SW480 (cell line): ENCODE data around the gene ANKMY2.
A peak's percentile ranks its signal among the peaks of the same experiment; 100 is the strongest.
"Not testable (repeated sequence)": the region's sequence is repeated elsewhere in the genome, so short reads cannot be mapped to it uniquely, and the experiment has no call there.

Experiments
- DNase-seq: peaks from one replicate; pipeline ENCODE4 v3.0.0-alpha.2; 2016; ENCODE audit warnings: low spot score

ANKMY2 gene

GRCh38 chr7:16659854-16660497 lies 14.4 kb upstream of the ANKMY2 start:
- DNase-seq, result not testable (repeated sequence)

DNA sequence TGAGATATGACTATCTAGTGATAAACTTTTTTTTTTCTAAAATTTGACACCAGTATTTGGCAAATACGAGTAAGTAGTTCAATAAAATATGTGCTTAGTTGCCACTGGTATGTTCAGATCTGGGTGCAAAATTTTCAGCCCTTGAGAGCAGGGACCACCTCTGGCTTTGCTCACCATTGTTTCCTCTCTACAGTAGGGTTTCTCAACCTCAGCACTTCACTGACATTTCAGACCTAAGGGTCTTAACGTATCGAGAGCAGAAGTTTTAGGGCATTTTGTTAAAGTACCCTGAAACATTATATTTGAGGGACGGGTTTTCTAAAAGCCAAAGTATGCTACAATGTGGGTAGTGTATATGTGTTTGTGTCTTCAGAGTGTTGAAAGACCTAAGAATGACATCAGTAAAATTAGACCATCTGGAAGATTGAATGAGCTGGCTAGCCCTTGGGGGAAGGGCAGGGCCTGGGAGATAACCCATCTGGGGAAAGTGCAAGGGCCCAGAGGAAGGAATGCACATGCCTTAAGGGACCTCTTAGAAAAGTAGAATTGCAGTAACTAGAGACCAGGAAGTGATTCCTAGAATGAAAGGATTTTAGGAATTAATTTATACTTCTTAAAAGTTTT lies 12.2 kb upstream of the ANKMY2 start:
- DNase-seq, result no peak

DNA sequence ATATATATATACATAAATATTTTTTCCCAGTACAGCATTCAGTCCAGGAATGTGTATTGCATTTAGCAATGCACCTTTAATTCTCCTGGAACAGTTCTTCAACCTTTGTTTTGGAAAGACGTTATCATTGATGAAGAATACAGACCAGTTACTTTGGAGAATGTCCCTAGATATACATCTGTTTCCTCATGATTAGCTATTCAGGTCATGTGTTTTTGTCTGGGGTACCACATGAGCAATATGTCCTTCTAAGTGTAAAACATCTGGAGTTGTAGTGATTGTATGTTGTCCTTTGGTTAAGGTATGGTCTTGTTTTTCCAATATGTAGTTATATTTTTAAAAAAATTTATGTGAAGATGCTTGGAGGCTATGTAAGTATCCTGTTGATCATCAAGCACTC lies 10.6 kb upstream of the ANKMY2 start:
- no peak for DNase-seq

DNA sequence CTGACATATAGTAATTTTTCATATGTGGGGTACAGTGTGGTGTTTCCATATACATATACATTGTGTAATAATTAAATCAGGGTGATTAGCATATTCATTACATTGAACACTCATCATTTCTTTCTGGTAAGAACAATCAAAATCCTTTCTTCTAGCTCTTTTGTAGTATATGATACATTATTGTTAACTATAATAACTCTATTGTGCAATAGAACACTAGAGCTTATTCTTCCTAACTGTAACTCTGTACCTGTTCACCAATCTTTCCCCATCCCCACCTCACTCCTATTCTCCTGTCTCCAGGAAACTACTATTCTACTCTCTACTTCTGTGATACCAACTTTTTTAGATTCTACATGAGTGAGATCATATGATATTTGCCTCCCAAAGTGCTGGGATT lies 9.8 kb upstream of the ANKMY2 start:
- DNase-seq, result no peak

DNA sequence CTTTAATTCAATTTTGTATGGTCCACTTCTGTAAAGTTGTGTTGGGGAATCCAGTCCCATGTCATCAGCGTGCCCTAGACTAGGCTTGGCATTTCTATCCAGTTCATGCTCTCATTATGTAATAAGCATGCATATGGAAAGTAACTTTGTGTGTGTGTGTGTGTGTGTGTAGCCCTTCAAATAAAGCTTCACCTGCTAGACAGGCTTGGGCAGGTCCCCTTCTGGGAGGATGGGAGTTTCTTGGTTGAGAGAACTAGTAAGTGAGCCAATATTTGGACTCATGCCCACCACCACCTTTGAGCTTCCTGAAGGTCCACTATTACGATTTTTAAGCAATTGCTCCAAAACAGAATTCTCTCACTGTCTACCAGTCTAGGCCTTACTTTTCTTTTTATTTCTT lies 7.3 kb upstream of the ANKMY2 start:
- no peak for DNase-seq

DNA sequence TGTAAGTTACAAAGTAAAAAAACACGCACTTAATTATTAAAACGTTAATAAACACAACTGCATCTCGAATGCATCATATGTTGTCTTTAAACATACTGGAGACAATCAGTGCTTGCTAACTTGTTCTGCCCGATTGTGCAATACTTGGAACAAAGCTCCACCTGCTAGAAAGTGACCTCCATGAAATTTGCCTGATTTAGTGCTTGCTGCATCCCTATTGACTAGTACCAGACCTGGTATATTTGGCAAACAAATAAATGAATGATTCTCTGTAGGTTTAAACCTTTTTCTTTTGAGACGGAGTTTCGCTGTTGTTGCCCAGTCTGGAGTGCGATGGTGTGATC lies 6.7 kb upstream of the ANKMY2 start:
- no peak for DNase-seq

GRCh38 chr7:16651396-16652239 lies 6.1 kb upstream of the ANKMY2 start:
- DNase-seq, result no peak

GRCh38 chr7:16650266-16650665 lies 4.7 kb upstream of the ANKMY2 start:
- DNase-seq, result no peak

- DNase-seq, result no peak
Observed at GRCh38 chr7:16649196-16649595, 3.6 kb upstream of the ANKMY2 start.

DNA sequence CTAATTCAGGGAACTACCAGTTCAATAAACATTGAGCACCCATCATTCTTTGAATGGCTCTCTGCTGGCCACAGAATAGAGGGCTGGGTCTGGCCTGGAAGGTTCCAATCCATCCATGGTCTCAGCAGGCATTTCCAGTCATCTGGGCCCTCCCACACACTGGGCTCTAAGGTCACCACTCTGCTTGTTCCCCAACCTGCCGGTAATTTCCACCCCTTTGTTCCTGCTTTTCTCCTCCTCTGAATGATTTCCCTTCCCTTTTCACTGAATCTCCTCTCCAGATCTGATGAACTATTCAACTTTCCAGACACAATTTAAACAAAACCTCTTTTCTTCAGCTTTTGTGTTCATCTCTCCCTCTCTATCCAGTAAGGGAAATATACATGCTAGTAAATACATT lies 3.0 kb upstream of the ANKMY2 start:
- no peak for DNase-seq

GRCh38 chr7:16647435-16647960 lies 1.9 kb upstream of the ANKMY2 start:
- no peak for DNase-seq

- peak; percentile 39 for DNase-seq
Observed at GRCh38 chr7:16646472-16647072, 1.0 kb upstream of the ANKMY2 start.

GRCh38 chr7:16644636-16645592 lies 640 bp downstream of the ANKMY2 start:
- DNase-seq, result peak; percentile 60

- DNase-seq, result no peak
Observed at GRCh38 chr7:16644157-16644556, 1.4 kb downstream of the ANKMY2 start.

DNA sequence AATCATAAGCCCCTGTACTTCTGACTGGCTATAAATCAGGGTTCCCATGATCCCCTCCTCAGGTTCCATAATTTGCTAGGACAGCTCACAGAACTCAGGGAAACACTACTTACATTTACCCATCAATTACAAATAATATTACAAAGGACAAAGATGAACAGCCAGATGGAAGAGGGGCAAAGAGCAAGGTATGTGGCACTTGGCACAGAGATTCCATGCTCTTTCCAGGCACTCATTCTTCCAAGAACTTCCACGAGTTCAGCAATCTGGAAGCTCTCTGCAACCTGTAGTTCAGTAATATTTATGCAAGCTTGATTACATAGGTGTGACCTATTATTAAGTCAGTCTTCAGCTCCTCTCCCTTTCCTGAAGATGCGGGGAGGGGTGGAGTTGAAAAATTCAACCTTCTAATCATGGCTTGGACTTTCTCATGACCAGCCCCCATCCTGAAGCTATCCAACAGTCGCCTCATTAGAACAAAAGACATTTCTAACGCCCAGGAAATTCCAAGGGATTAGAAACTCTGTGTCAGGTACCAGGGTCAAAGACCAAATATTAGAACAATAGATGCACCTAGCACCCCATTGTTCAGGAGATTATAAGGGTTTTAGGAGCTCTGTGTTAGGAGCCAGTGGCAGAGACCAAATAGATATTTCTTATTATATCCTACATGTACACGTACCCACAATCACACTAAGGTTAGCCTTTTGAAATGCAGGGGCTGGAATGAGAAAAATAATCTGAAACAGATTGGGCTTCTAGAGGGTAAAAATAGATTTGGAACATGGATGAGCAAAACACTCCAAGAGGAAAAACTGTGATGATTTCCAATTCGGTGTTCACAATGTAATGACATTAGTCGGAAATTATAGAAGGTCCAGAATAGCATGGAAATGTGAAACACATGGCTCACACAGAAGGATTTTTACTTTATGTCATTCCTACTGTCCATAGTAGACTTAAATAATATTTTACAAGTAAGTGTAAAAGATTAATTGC lies 7.0 kb downstream of the ANKMY2 start:
- no peak for DNase-seq

- no peak for DNase-seq
Observed at GRCh38 chr7:16637379-16637778, 8.2 kb downstream of the ANKMY2 start.

DNA sequence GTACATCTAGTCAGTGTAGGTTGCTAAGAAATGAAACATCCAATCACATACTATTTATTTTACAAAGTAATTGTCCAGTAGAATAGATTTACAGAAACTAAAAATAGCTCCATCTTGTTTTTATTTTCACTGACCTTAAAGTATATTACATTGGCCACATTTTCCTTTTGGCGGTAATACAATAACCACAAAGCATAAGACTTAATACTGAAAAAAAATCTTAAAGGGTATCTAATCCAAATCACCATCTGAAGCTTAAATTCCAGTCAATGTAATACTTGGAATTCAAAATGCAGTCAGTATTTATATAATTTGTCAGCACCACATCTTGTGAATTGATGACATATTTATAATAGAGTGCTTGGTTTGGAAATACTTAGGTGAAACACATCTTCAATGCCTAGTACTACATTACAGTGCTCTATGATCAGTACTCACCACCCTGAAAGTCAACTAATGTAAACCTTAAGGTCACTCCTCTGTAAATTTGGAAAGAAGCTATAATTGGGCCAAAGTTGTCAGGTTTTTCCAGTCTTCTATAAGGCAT lies 8.9 kb downstream of the ANKMY2 start:
- DNase-seq, result no peak

DNA sequence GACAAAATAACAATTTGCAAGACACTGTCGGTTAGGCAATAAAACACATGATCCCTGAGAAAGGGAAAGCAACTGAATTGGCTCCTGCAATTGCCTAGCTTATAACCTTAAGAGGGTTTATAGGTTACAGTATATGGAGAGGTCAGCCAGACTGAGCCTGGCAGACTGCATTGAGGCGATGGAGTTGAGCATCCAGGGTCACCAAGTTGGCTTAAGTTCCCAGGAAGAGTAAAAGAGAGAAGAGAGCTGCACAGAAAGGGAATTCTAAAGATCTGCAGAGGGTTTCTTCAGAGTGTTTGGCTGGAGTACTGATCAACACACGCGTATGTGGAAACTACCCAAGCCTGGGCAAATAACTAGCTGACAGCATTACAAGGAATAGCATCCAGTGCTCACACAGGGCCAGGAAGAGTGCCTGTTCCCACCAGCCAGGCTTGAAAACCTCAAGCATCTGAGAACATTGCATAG lies 11.2 kb downstream of the ANKMY2 start:
- DNase-seq, result no peak

GRCh38 chr7:16630654-16631053 lies 14.9 kb downstream of the ANKMY2 start:
- DNase-seq, result no peak

GRCh38 chr7:16627236-16627635 lies 18.3 kb downstream of the ANKMY2 start:
- no peak for DNase-seq
